Esophagus squamous epithelium (tissue), 5 donors: ENCODE data around the gene ST7. TPM values are rescaled to one million over a fixed set of nuclear protein-coding genes. Genes with fewer than 3 reads are reported as not detected.

Experiments
- DNase-seq: peaks from one replicate; lab custom pipeline; 2025; lab: John Stamatoyannopoulos, UW
- H3K27ac ChIP-seq, 4 donors: fragments of 200-600 bp; sonication (generic); one replicate each; pipeline ENCODE4 v1.5.1; 2016 to 2019; ENCODE audit warnings: mild to moderate bottlenecking in 1 of 4
- H3K27me3 ChIP-seq, 4 donors: fragments of 200-600 bp; sonication (generic); 1 replicate in 3 of 4; 2 replicates in 1 of 4; pipeline versions ENCODE4 v1.5.1 to v1.6.0; 2017 to 2021; ENCODE audit warnings: antibody characterized with exemption in 1 of 4
- H3K36me3 ChIP-seq, 3 donors: fragments of 200-600 bp; sonication (generic); one replicate each; pipeline ENCODE4 v1.5.1; 2016 to 2019
- H3K4me1 ChIP-seq, 3 donors: fragments of 200-600 bp; sonication (generic); one replicate each; pipeline ENCODE4 v1.5.1; 2017 to 2019
- H3K4me3 ChIP-seq, 4 donors: fragments of 200-600 bp; sonication (generic); 1 replicate in 3 of 4; 2 replicates in 1 of 4; pipeline ENCODE4 v1.5.1; 2016 to 2019; ENCODE audit warnings: mild to moderate bottlenecking in 2 of 4, moderate library complexity in 1 of 4
- H3K9me3 ChIP-seq, 3 donors: fragments of 200-600 bp; sonication (generic); one replicate each; pipeline ENCODE4 v1.5.1; 2016 to 2019
- CTCF ChIP-seq, 6 experiments: fragments of 450-650 bp in 4 of 6; fragments of 200-600 bp in 2 of 6; sonication (generic) in 2 of 6; IDR thresholded peaks; one replicate each; pipeline ENCODE4 v1.5.1; 2016 to 2019; ENCODE audit warnings: antibody characterized with exemption in 6 of 6, mild to moderate bottlenecking in 4 of 6, moderate library complexity in 4 of 6
- POLR2A ChIP-seq, 4 donors: fragments of 450-650 bp; IDR thresholded peaks; one replicate each; pipeline ENCODE4 v1.6.1; 2017; ENCODE audit warnings: antibody characterized with exemption in 4 of 4, mild to moderate bottlenecking in 4 of 4, moderate library complexity in 3 of 4
- WGBS, 2 donors: methylation state at CpG; one replicate each; pipeline ENCODE4 v1.1.5; 2018; 5-methylcytosine and 5-hydroxymethylcytosine counted together
- intact Hi-C: fragments of 100-400 bp; cut with DNase I; formaldehyde crosslinking; loops from one replicate; pipeline ENCODE4 v1.15.0; 2022
- total RNA-seq, 4 donors: library from RNA; depleted of rRNA; stranded (reverse); fragments of >200 nt; gene quantifications; one replicate each; pipeline ENCODE4 v1.1.0, GENCODE V29; 2016
- donor health status: DM: yes; HTN: yes; CAD: no.

ST7 gene
- total RNA-seq, 4 donors from 2014 or later = 12.9 to 18.0 (median 15.3) TPM

- 86 to 91% methylated on average over 4 of the region's 4 CpGs for WGBS, 2 donors
- no peak for DNase-seq
- Histone ChIP-seq H3K36me3 (peaks cover 0 to 13% (median 0%) of the 10 kb centered on the region in 3 donors), H3K4me3 (no peak overlapping the region), H3K27ac (no peak overlapping the region), H3K4me1 (no peaks in the 10 kb centered on the region), H3K9me3 (no peaks in the 10 kb centered on the region), H3K27me3 (no peaks in the 10 kb centered on the region)
- TF ChIP-seq CTCF (IDR thresholded peaks at IDR 0.05) (no peak), POLR2A (IDR thresholded peaks at IDR 0.05) (no peak)
- intact Hi-C loops = no loop called here
Observed at GRCh38 chr7:117230276-117231046, 277.2 kb downstream of the ST7 start.

DNA sequence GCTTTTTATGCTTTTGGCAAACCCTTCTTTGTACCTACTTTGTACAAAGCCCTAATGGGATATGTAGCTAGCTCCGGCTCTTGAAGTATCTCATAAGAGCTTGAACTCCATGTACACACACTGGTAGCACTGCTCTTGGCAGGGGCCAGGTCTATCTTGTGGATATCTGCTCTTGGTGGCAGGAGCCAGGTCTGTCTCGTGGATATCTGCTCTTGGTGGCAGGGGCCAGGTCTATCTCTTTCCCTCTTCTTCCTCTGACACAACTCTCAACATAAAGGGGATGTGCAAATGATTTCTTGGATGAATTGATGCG, 277.7 kb downstream of the ST7 start:
- peaks cover 0 to 4% (median 0%) of the 10 kb centered on the region in 3 donors for H3K9me3 ChIP-seq
- WGBS, 2 donors = 73 to 82% methylated on average over 3 of the region's 3 CpGs
- intact Hi-C loops = no loop called here
- H3K36me3 ChIP-seq = peaks cover 0 to 10% (median 0%) of the 10 kb centered on the region in 3 donors
- no peaks in the 10 kb centered on the region for H3K27me3 ChIP-seq
- H3K27ac ChIP-seq = no peak overlapping the region
- DNase-seq = no peak
- H3K4me3 ChIP-seq = no peak overlapping the region
- no peaks in the 10 kb centered on the region for H3K4me1 ChIP-seq
- TF ChIP-seq POLR2A (IDR thresholded peaks at IDR 0.05) (no peak), CTCF (IDR thresholded peaks at IDR 0.05) (no peak)

- intact Hi-C loops = no loop called here
- peaks cover 0 to 4% (median 0%) of the 10 kb centered on the region in 3 donors for H3K9me3 ChIP-seq
- H3K4me1 ChIP-seq = no peaks in the 10 kb centered on the region
- DNase-seq = no peak
- no peaks in the 10 kb centered on the region for H3K36me3 ChIP-seq
- peaks cover 0 to 3% (median 0%) of the 10 kb centered on the region in 4 donors for H3K27me3 ChIP-seq
- WGBS, 2 donors = 66 to 73% methylated on average over 5 of the region's 5 CpGs
- no peak overlapping the region for H3K4me3 ChIP-seq
- H3K27ac ChIP-seq = no peak overlapping the region
- TF ChIP-seq CTCF (IDR thresholded peaks at IDR 0.05) (no peak), POLR2A (IDR thresholded peaks at IDR 0.05) (no peak)
Observed at GRCh38 chr7:117237646-117238045, 284.3 kb downstream of the ST7 start.

- Histone ChIP-seq H3K36me3 (no peaks in the 10 kb centered on the region), H3K27me3 (peaks cover 0 to 3% (median 0%) of the 10 kb centered on the region in 4 donors), H3K4me3 (no peak overlapping the region), H3K27ac (no peak overlapping the region), H3K4me1 (no peaks in the 10 kb centered on the region), H3K9me3 (peaks cover 0 to 4% (median 0%) of the 10 kb centered on the region in 3 donors)
- DNase-seq = no peak
- TF ChIP-seq CTCF (IDR thresholded peaks at IDR 0.05) (no peak), POLR2A (IDR thresholded peaks at IDR 0.05) (no peak)
- WGBS, 2 donors = 75 to 89% methylated on average over 5 to 6 of the region's 7 CpGs
- intact Hi-C loops = no loop called here
Observed at GRCh38 chr7:117238472-117238871, 285.2 kb downstream of the ST7 start.

- Histone ChIP-seq H3K9me3 (peaks cover 0 to 4% (median 0%) of the 10 kb centered on the region in 3 donors), H3K27ac (no peak overlapping the region), H3K36me3 (no peaks in the 10 kb centered on the region), H3K27me3 (peaks cover 0 to 3% (median 0%) of the 10 kb centered on the region in 4 donors), H3K4me1 (no peaks in the 10 kb centered on the region), H3K4me3 (no peak overlapping the region)
- intact Hi-C loops = no loop called here
- no peak for DNase-seq
- no peak for TF ChIP-seq POLR2A (IDR thresholded peaks at IDR 0.05)
- TF ChIP-seq CTCF (IDR thresholded peaks at IDR 0.05) = no peak
- WGBS, 2 donors = 74 to 81% methylated on average over 5 to 7 of the region's 7 CpGs
Observed at GRCh38 chr7:117238937-117239336, 285.6 kb downstream of the ST7 start.
